A549 (cell line): ENCODE data around the gene SMARCB1. TPM values are rescaled to one million over a fixed set of nuclear protein-coding genes. Genes with fewer than 3 reads are reported as not detected.

ENCODE experiments used
- ATAC-seq, 2 experiments: fragments of 200-7000 bp in 1 of 2; fragments of >200 bp in 1 of 2; cut with Nextera tagmentation in 1 of 2; cut with Tn5 transposase in 1 of 2; 3 replicates each; pipeline versions ENCODE4 v1.8.0 to v1.9.1; 2018 to 2020; ENCODE audit warnings: mild to moderate bottlenecking in 1 of 2, moderate library complexity in 1 of 2
- CTCF ChIA-PET: fragments of 300-600 bp; sonication (Branson Sonifier 250); formaldehyde crosslinking; extraction: SDS; loops from one replicate; lab custom pipeline; 2021; ENCODE audit warnings: antibody characterized with exemption, inconsistent platforms; lab: Yijun Ruan, JAX
- POLR2A ChIA-PET: fragments of 350-600 bp; formaldehyde crosslinking; extraction: SDS; loops from one replicate; lab custom pipeline; 2021; ENCODE audit warnings: antibody characterized with exemption, inconsistent platforms; lab: Yijun Ruan, JAX
- DNase-seq, 2 experiments: peaks; one replicate each; pipeline versions ENCODE4 v3.0.0 to v3.0.0-alpha.2; 2011 to 2016; ENCODE audit warnings: low read depth in 1 of 2, low spot score in 1 of 2
- FAIRE-seq: peaks from 2 replicates; lab custom pipeline; 2011; peaks lifted over from hg19 to GRCh38; lab: Jason Lieb, UNC
- H3K27ac ChIP-seq, 2 experiments: fragments of >200 bp; sonication (Bioruptor Twin); formaldehyde crosslinking; 3 replicates each; pipeline ENCODE4 v1.5.1; 2016 to 2017
- H3K4me1 ChIP-seq: fragments of >200 bp; sonication (Bioruptor Twin); formaldehyde crosslinking; 3 replicates; pipeline ENCODE4 v1.6.1; 2016
- H3K4me2 ChIP-seq: fragments of >200 bp; sonication (Bioruptor Twin); formaldehyde crosslinking; 3 replicates; pipeline ENCODE4 v1.6.1; 2016
- H3K4me3 ChIP-seq: fragments of >200 bp; sonication (Bioruptor Twin); formaldehyde crosslinking; 3 replicates; pipeline ENCODE4 v1.5.1; 2016
- H3K9me3 ChIP-seq: fragments of >200 bp; sonication (Bioruptor Twin); formaldehyde crosslinking; 3 replicates; pipeline ENCODE4 v1.6.1; 2016
- CEBPB ChIP-seq, 2 experiments: fragments of >200 bp in 1 of 2; sonication (Bioruptor Twin) in 1 of 2; formaldehyde crosslinking in 1 of 2; IDR thresholded peaks; 2 replicates each; pipeline ENCODE4 v1.6.1; 2012 to 2016
- E2F6 ChIP-seq: IDR thresholded peaks from 2 replicates; pipeline ENCODE4 v1.6.1; 2012; ENCODE audit warnings: low read depth, borderline replicate concordance
- EHF ChIP-seq: fragments of 250-450 bp; sonication (Bioruptor Pico); IDR thresholded peaks from 2 replicates; pipeline ENCODE4 v1.5.0; 2020; ENCODE audit warnings: mild to moderate bottlenecking
- EHMT2 ChIP-seq: fragments of 200-600 bp; sonication (generic); IDR thresholded peaks from 2 replicates; pipeline ENCODE4 v1.6.1; 2016; ENCODE audit warnings: antibody characterized with exemption, low read depth, mild to moderate bottlenecking, moderate library complexity
- ELK1 ChIP-seq: fragments of 150-350 bp; IDR thresholded peaks from 2 replicates; pipeline ENCODE4 v1.6.1; 2014; ENCODE audit warnings: low read depth, mild to moderate bottlenecking, low read length
- FOSB ChIP-seq: fragments of 250-450 bp; sonication (Bioruptor Pico); IDR thresholded peaks from 2 replicates; pipeline ENCODE4 v1.5.0; 2020; ENCODE audit warnings: mild to moderate bottlenecking, moderate library complexity
- HDAC2 ChIP-seq: fragments of 200-600 bp; sonication (generic); IDR thresholded peaks from 2 replicates; pipeline ENCODE4 v1.6.1; 2016
- HES2 ChIP-seq: fragments of >200 bp; sonication (Bioruptor Twin); formaldehyde crosslinking; IDR thresholded peaks from 2 replicates; pipeline ENCODE4 v1.6.1; 2016
- HMGXB4 ChIP-seq: fragments of 250-450 bp; sonication (Bioruptor Pico); IDR thresholded peaks from 2 replicates; pipeline ENCODE4 v1.5.0; 2021; ENCODE audit warnings: mild to moderate bottlenecking, moderate library complexity, borderline replicate concordance
- JUN ChIP-seq, 2 experiments: fragments of >200 bp; sonication (Bioruptor Twin); formaldehyde crosslinking; IDR thresholded peaks; 2 replicates in 1 of 2; 3 replicates in 1 of 2; pipeline ENCODE4 v1.6.1; 2016 to 2017
- KDM5A ChIP-seq: fragments of 200-600 bp; sonication (generic); IDR thresholded peaks from 2 replicates; pipeline ENCODE4 v1.6.1; 2016; ENCODE audit warnings: antibody characterized with exemption, mild to moderate bottlenecking
- MYC ChIP-seq: IDR thresholded peaks from 2 replicates; pipeline ENCODE4 v1.6.1; 2012; ENCODE audit warnings: mild to moderate bottlenecking, inconsistent platforms, low read length, improper control_type of control experiment, borderline replicate concordance
- NFE2L2 ChIP-seq: fragments of 150-350 bp; conservative IDR thresholded peaks from 2 replicates; pipeline ENCODE4 v1.6.1; 2014; ENCODE audit warnings: low read length
- NPAS2 ChIP-seq: fragments of 250-450 bp; sonication (Bioruptor Pico); IDR thresholded peaks from 2 replicates; pipeline ENCODE4 v1.8.0; 2022; ENCODE audit warnings: mild to moderate bottlenecking, moderate library complexity, borderline replicate concordance
- PHF8 ChIP-seq: fragments of 200-600 bp; sonication (generic); IDR thresholded peaks from 2 replicates; pipeline ENCODE4 v1.6.1; 2016; ENCODE audit warnings: low read depth, mild to moderate bottlenecking, antibody characterized with exemption, moderate library complexity, borderline replicate concordance
- RARB ChIP-seq: fragments of 250-450 bp; sonication (Bioruptor Pico); IDR thresholded peaks from 2 replicates; pipeline ENCODE4 v1.8.0; 2021; ENCODE audit warnings: mild to moderate bottlenecking, moderate library complexity
- SMC3 ChIP-seq: fragments of >200 bp; sonication (Bioruptor Twin); formaldehyde crosslinking; IDR thresholded peaks from 3 replicates; pipeline ENCODE4 v1.6.1; 2018; ENCODE audit warnings: inconsistent platforms
- TP53 ChIP-seq: fragments of 250-450 bp; sonication (Bioruptor Pico); IDR thresholded peaks from 2 replicates; pipeline ENCODE4 v1.5.0; 2021; ENCODE audit warnings: mild to moderate bottlenecking, moderate library complexity
- ZFP36 ChIP-seq: fragments of 450-650 bp; IDR thresholded peaks from 2 replicates; pipeline ENCODE4 v1.6.1; 2014; ENCODE audit warnings: borderline replicate concordance; ENCODE audit not compliant: partially characterized antibody
- ZSCAN20 ChIP-seq: fragments of 250-450 bp; sonication (Bioruptor Pico); IDR thresholded peaks from 2 replicates; pipeline ENCODE4 v1.8.0; 2022; ENCODE audit warnings: mild to moderate bottlenecking, moderate library complexity
- WGBS: methylation state at CpG from one replicate; pipeline ENCODE4 v1.1.6; 2017; ENCODE audit errors: missing lambda C conversion rate; 5-methylcytosine and 5-hydroxymethylcytosine counted together
- polyA plus RNA-seq, 4 experiments: library from polyadenylated mRNA; depleted of rRNA in 3 of 4; stranded (reverse); fragments of >200 nt; fragmentation: RNase III in 1 of 4; extraction: RNeasy Plus Mini Kit Qiagen cat#74134 plus additional on column Dnase treatment in 1 of 4; gene quantifications; 2 replicates in 3 of 4; 3 replicates in 1 of 4; pipeline ENCODE4 v1.2.3, GENCODE V29; 2011 to 2017

SMARCB1 gene
- polyA plus RNA-seq, 2 of the 4 experiments (the other 2 are of a cell fraction), result 65.6 to 133 TPM

- no peak for FAIRE-seq
- Histone ChIP-seq H3K9me3 (no peaks in the 10 kb centered on the region), H3K4me2 (no peak overlapping the region)
- TF ChIP-seq ELK1, result no peak
- TF ChIP-seq EHMT2, result no peak
- no peak for TF ChIP-seq CEBPB (IDR thresholded peaks at IDR 0.05)
- no peak for TF ChIP-seq RARB (CRISPR knock-in tag)
- TF ChIP-seq MYC, result no peak
- no peak for TF ChIP-seq SMC3
- no peak for TF ChIP-seq HMGXB4 (CRISPR knock-in tag)
- no peak for TF ChIP-seq HES2
- TF ChIP-seq EHF, result no peak
- TF ChIP-seq ZFP36, result no peak
- no peak for TF ChIP-seq NPAS2 (CRISPR knock-in tag)
- TF ChIP-seq, all 56 proteins: peak for 0
- Histone ChIP-seq H3K4me1 (peaks cover 25% of the 10 kb centered on the region), H3K4me3 (no peak overlapping the region), H3K27ac (no peak overlapping the region)
- no peak for ATAC-seq
- 86% methylated on average over 8 of the region's 11 CpGs for whole genome bisulfite sequencing
- ChIA-PET POLR2A (no interaction called here), CTCF (interaction anchor here (1.6 to 16.9 kb wide), 2 partner anchors 10 to 71 kb away, joined by 6 to 175 read pairs; partner anchors contain the start of gene CHCHD10)
- DNase-seq, result no peak
Measured at GRCh38 chr22:23777776-23778576, 8.8 kb upstream of the SMARCB1 start.

- CTCF ChIA-PET, result interaction anchor here (1.6 to 16.9 kb wide), 2 partner anchors 11 to 70 kb away, joined by 6 to 175 read pairs; partner anchors contain the start of gene CHCHD10
- no peak overlapping the region for H3K4me2 ChIP-seq
- H3K4me1 ChIP-seq, result peaks cover 25% of the 10 kb centered on the region
- POLR2A ChIA-PET, result no interaction called here
- WGBS, result 90% methylated on average over 2 of the region's 3 CpGs
- FAIRE-seq (no peak), ATAC-seq (no peak), DNase-seq (no peak)
- no peak overlapping the region for H3K4me3 ChIP-seq
- H3K9me3 ChIP-seq, result no peaks in the 10 kb centered on the region
- no peak overlapping the region for H3K27ac ChIP-seq
- no peak for TF ChIP-seq HDAC2
- TF ChIP-seq, all 56 proteins: peak for 0
Measured at GRCh38 chr22:23778577-23778900, 8.2 kb upstream of the SMARCB1 start.

- ChIA-PET CTCF (interaction anchor here (1.6 to 16.9 kb wide), 2 partner anchors 11 to 70 kb away, joined by 6 to 175 read pairs; partner anchors contain the start of gene CHCHD10), POLR2A (no interaction called here)
- no peak for DNase-seq
- TF ChIP-seq NPAS2 (CRISPR knock-in tag) (no peak), PHF8 (no peak), FOSB (no peak), ZSCAN20 (CRISPR knock-in tag) (no peak), TP53 (CRISPR knock-in tag) (no peak), NFE2L2 (no peak), EHMT2 (no peak), RARB (CRISPR knock-in tag) (no peak), KDM5A (no peak), HMGXB4 (CRISPR knock-in tag) (no peak), JUN (IDR thresholded peaks at IDR 0.05) (no peak), E2F6 (no peak)
- Histone ChIP-seq H3K4me3 (no peak overlapping the region), H3K4me1 (peaks cover 29% of the 10 kb centered on the region), H3K27ac (no peak overlapping the region), H3K4me2 (no peak overlapping the region), H3K9me3 (no peaks in the 10 kb centered on the region)
- ATAC-seq, result no peak
- 96% methylated on average over 4 of the region's 16 CpGs for WGBS
- no peak for FAIRE-seq
Measured at GRCh38 chr22:23779083-23779482, 7.7 kb upstream of the SMARCB1 start.
